ENCODE results near the gene PARD3. TPM values are rescaled to one million over a fixed set of nuclear protein-coding genes. Genes with fewer than 3 reads are reported as not detected.
A peak's percentile ranks its signal among the peaks of the same experiment; 100 is the strongest.
"Not testable (repeated sequence)": the region's sequence is repeated elsewhere in the genome, so short reads cannot be mapped to it uniquely, and the experiment has no call there.

The PARD3 gene
- total RNA-seq, 2 experiments from 2014 or later: 2.2 to 2.8 TPM

- DNase-seq (no peak), ATAC-seq (no peak)
- H3K27me3 Mint-ChIP-seq: peaks cover 4% of the 10 kb centered on the region
- CTCF ChIA-PET: no interaction called here
- no peaks in the 10 kb centered on the region for H3K36me3 Mint-ChIP-seq (ENCODE audit: low read depth)
- H3K4me1 Mint-ChIP-seq: no peaks in the 10 kb centered on the region
- POLR2A ChIA-PET: no interaction called here
- no peaks in the 10 kb centered on the region for H3K9me3 Mint-ChIP-seq (ENCODE audit: low read depth)
- no peak overlapping the region for H3K4me3 Mint-ChIP-seq
- intact Hi-C loops (cut with DNase I, micrococcal nuclease): no loop called here
- H3K27ac Mint-ChIP-seq: no peak overlapping the region
Observed at GRCh38 chr10:34794835-34795234, 20.3 kb downstream of the PARD3 start.

- H3K36me3 Mint-ChIP-seq (ENCODE audit: low read depth); DNase-seq; intact Hi-C loops (cut with DNase I, micrococcal nuclease); H3K9me3 Mint-ChIP-seq (ENCODE audit: low read depth); POLR2A ChIA-PET; H3K27ac Mint-ChIP-seq; H3K4me3 Mint-ChIP-seq; ATAC-seq; H3K27me3 Mint-ChIP-seq; H3K4me1 Mint-ChIP-seq: not testable (repeated sequence)
- CTCF ChIA-PET: interaction anchor here (1.1 kb wide), 1 partner anchor 144 kb away, joined by 4 read pairs; no protein-coding TSS in a partner anchor
Observed at GRCh38 chr10:34793581-34793980, 21.5 kb downstream of the PARD3 start.

GRCh38 chr10:34792881-34793280 lies 22.2 kb downstream of the PARD3 start:
- ChIA-PET POLR2A (no interaction called here), CTCF (interaction anchor here (1.1 kb wide), 1 partner anchor 145 kb away, joined by 4 read pairs; no protein-coding TSS in a partner anchor)
- DNase-seq (no peak), ATAC-seq (no peak)
- Mint-ChIP-seq H3K9me3 (ENCODE audit: low read depth) (no peaks in the 10 kb centered on the region), H3K27ac (no peak overlapping the region), H3K4me3 (no peak overlapping the region), H3K27me3 (peaks cover 2% of the 10 kb centered on the region), H3K36me3 (ENCODE audit: low read depth) (no peaks in the 10 kb centered on the region), H3K4me1 (no peaks in the 10 kb centered on the region)
- intact Hi-C loops (cut with DNase I, micrococcal nuclease): no loop called here

- ChIA-PET CTCF (interaction anchor here (0.6 kb wide), 1 partner anchor 324 kb away, joined by 4 read pairs; no protein-coding TSS in a partner anchor), POLR2A (no interaction called here)
- H3K36me3 Mint-ChIP-seq (ENCODE audit: low read depth): no peaks in the 10 kb centered on the region
- H3K4me3 Mint-ChIP-seq: no peak overlapping the region
- no peak overlapping the region for H3K27ac Mint-ChIP-seq
- no peaks in the 10 kb centered on the region for H3K4me1 Mint-ChIP-seq
- no peak for ATAC-seq
- intact Hi-C loops (cut with DNase I, micrococcal nuclease): no loop called here
- no peaks in the 10 kb centered on the region for H3K9me3 Mint-ChIP-seq (ENCODE audit: low read depth)
- H3K27me3 Mint-ChIP-seq: peaks cover 2% of the 10 kb centered on the region
- no peak for DNase-seq
Observed at GRCh38 chr10:34791947-34792346, 23.1 kb downstream of the PARD3 start.

GRCh38 chr10:34791228-34791627 lies 23.9 kb downstream of the PARD3 start:
- CTCF ChIA-PET: no interaction called here
- Mint-ChIP-seq H3K27me3 (peaks cover 2% of the 10 kb centered on the region), H3K36me3 (ENCODE audit: low read depth) (no peaks in the 10 kb centered on the region), H3K4me3 (no peak overlapping the region), H3K9me3 (ENCODE audit: low read depth) (no peaks in the 10 kb centered on the region), H3K4me1 (no peaks in the 10 kb centered on the region), H3K27ac (no peak overlapping the region)
- no peak for DNase-seq
- intact Hi-C loops (cut with DNase I, micrococcal nuclease): no loop called here
- ATAC-seq: no peak
- POLR2A ChIA-PET: no interaction called here

GRCh38 chr10:34789966-34790506 lies 25.1 kb downstream of the PARD3 start:
- H3K27ac Mint-ChIP-seq: no peak overlapping the region
- H3K9me3 Mint-ChIP-seq (ENCODE audit: low read depth): no peaks in the 10 kb centered on the region
- POLR2A ChIA-PET: no interaction called here
- DNase-seq: no peak
- CTCF ChIA-PET: interaction anchor here (0.9 kb wide), 1 partner anchor 9 kb away, joined by 3 read pairs; no protein-coding TSS in a partner anchor
- H3K27me3 Mint-ChIP-seq: peaks cover 5% of the 10 kb centered on the region
- no peak overlapping the region for H3K4me3 Mint-ChIP-seq
- H3K4me1 Mint-ChIP-seq: no peaks in the 10 kb centered on the region
- intact Hi-C loops (cut with DNase I, micrococcal nuclease): no loop called here
- no peak for ATAC-seq
- H3K36me3 Mint-ChIP-seq (ENCODE audit: low read depth): no peaks in the 10 kb centered on the region

GRCh38 chr10:34786464-34786863 lies 28.6 kb downstream of the PARD3 start:
- intact Hi-C loops (cut with DNase I, micrococcal nuclease): no loop called here
- Mint-ChIP-seq H3K36me3 (ENCODE audit: low read depth) (no peaks in the 10 kb centered on the region), H3K27ac (no peak overlapping the region), H3K4me3 (no peak overlapping the region), H3K4me1 (no peaks in the 10 kb centered on the region), H3K27me3 (peaks cover 10% of the 10 kb centered on the region), H3K9me3 (ENCODE audit: low read depth) (no peaks in the 10 kb centered on the region)
- no peak for ATAC-seq
- DNase-seq: no peak
- ChIA-PET POLR2A (no interaction called here), CTCF (no interaction called here)

GRCh38 chr10:34781711-34782110 lies 33.4 kb downstream of the PARD3 start:
- ChIA-PET CTCF (interaction anchor here (1.4 kb wide), 1 partner anchor 8 kb away, joined by 3 read pairs; no protein-coding TSS in a partner anchor), POLR2A (no interaction called here)
- intact Hi-C loops (cut with DNase I, micrococcal nuclease): no loop called here
- no peak for ATAC-seq
- Mint-ChIP-seq H3K36me3 (ENCODE audit: low read depth) (no peaks in the 10 kb centered on the region), H3K9me3 (ENCODE audit: low read depth) (no peaks in the 10 kb centered on the region), H3K27me3 (peaks cover 23% of the 10 kb centered on the region), H3K4me3 (no peak overlapping the region), H3K27ac (no peak overlapping the region), H3K4me1 (peaks cover 6% of the 10 kb centered on the region)
- DNase-seq: no peak

GRCh38 chr10:34780818-34781380 lies 34.2 kb downstream of the PARD3 start:
- DNase-seq (peak; percentile 36), ATAC-seq (peak; percentile 61)
- Mint-ChIP-seq H3K4me1 (peaks cover 6% of the 10 kb centered on the region), H3K27me3 (peaks cover 20% of the 10 kb centered on the region), H3K27ac (no peak overlapping the region), H3K9me3 (ENCODE audit: low read depth) (no peaks in the 10 kb centered on the region), H3K4me3 (peak overlapping the region; percentile 7), H3K36me3 (ENCODE audit: low read depth) (no peaks in the 10 kb centered on the region)
- intact Hi-C loops (cut with DNase I, micrococcal nuclease): no loop called here
- ChIA-PET CTCF (interaction anchor here (1.4 kb wide), 1 partner anchor 9 kb away, joined by 3 read pairs; no protein-coding TSS in a partner anchor), POLR2A (no interaction called here)

- Mint-ChIP-seq H3K27ac (no peak overlapping the region), H3K36me3 (ENCODE audit: low read depth) (no peaks in the 10 kb centered on the region), H3K4me1 (peaks cover 6% of the 10 kb centered on the region), H3K9me3 (ENCODE audit: low read depth) (no peaks in the 10 kb centered on the region), H3K4me3 (no peak overlapping the region), H3K27me3 (peaks cover 17% of the 10 kb centered on the region)
- CTCF ChIA-PET: no interaction called here
- DNase-seq: no peak
- POLR2A ChIA-PET: no interaction called here
- no peak for ATAC-seq
- intact Hi-C loops (cut with DNase I, micrococcal nuclease): no loop called here
Observed at GRCh38 chr10:34778237-34778636, 36.9 kb downstream of the PARD3 start.

GRCh38 chr10:34776090-34776690 lies 38.9 kb downstream of the PARD3 start:
- Mint-ChIP-seq H3K4me1 (peaks cover 6% of the 10 kb centered on the region), H3K36me3 (ENCODE audit: low read depth) (no peaks in the 10 kb centered on the region), H3K27ac (no peak overlapping the region), H3K27me3 (peaks cover 12% of the 10 kb centered on the region), H3K9me3 (ENCODE audit: low read depth) (no peaks in the 10 kb centered on the region), H3K4me3 (no peak overlapping the region)
- CTCF ChIA-PET: interaction anchor here (0.5 kb wide), 1 partner anchor 1702 kb away, joined by 3 read pairs; no protein-coding TSS in a partner anchor
- intact Hi-C loops (cut with DNase I, micrococcal nuclease): no loop called here
- DNase-seq (no peak), ATAC-seq (no peak)
- POLR2A ChIA-PET: no interaction called here

GRCh38 chr10:34775044-34775637 lies 40.0 kb downstream of the PARD3 start:
- no peaks in the 10 kb centered on the region for H3K36me3 Mint-ChIP-seq (ENCODE audit: low read depth)
- POLR2A ChIA-PET: no interaction called here

More at GRCh38 chr10:34775044-34775637, 40.0 kb downstream of the PARD3 start:
- H3K9me3 Mint-ChIP-seq (ENCODE audit: low read depth): no peaks in the 10 kb centered on the region
- CTCF ChIA-PET: no interaction called here
- intact Hi-C loops (cut with DNase I, micrococcal nuclease): no loop called here
- DNase-seq (no peak), ATAC-seq (no peak)
- peaks cover 12% of the 10 kb centered on the region for H3K27me3 Mint-ChIP-seq
- H3K27ac Mint-ChIP-seq: no peak overlapping the region
- H3K4me3 Mint-ChIP-seq: no peak overlapping the region
- H3K4me1 Mint-ChIP-seq: no peaks in the 10 kb centered on the region

Measured in activated CD4-positive, alpha-beta T cell treated with anti-CD3 and anti-CD28 coated beads for 36 hours (primary cell).